Body of pancreas (tissue), 4 donors: ENCODE measurements around the gene SPTBN2. TPM values are rescaled to one million over a fixed set of nuclear protein-coding genes. Genes with fewer than 3 reads are reported as not detected.

ENCODE experiments used
- ATAC-seq: fragments of 150-250 bp; one replicate; pipeline ENCODE4 v1.9.1; 2016
- DNase-seq, 4 donors: peaks; one replicate each; pipeline ENCODE4 v3.0.0-alpha.2; 2019
- H3K27ac ChIP-seq, 4 donors: fragments of 200-600 bp; sonication (generic); 1 replicate in 3 of 4; 2 replicates in 1 of 4; pipeline versions ENCODE4 v1.5.1 to v1.6.1; 2016 to 2019; ENCODE audit warnings: mild to moderate bottlenecking in 1 of 4, mixed read lengths in 1 of 4, moderate library complexity in 1 of 4
- H3K27me3 ChIP-seq, 2 donors: fragments of 200-600 bp; sonication (generic); one replicate each; pipeline ENCODE4 v1.6.0; 2016; ENCODE audit warnings: mild to moderate bottlenecking in 1 of 2
- H3K36me3 ChIP-seq, 2 donors: fragments of 200-600 bp; sonication (generic); replicated peaks in 1 of 2; 2 replicates each; pipeline ENCODE4 v1.5.1; 2016; ENCODE audit warnings: low read depth in 2 of 2; ENCODE audit not compliant: insufficient read depth in 1 of 2
- H3K4me1 ChIP-seq: fragments of 200-600 bp; sonication (generic); one replicate; pipeline ENCODE4 v1.6.0; 2016
- H3K4me3 ChIP-seq, 2 donors: fragments of 200-600 bp; sonication (generic); 1 replicate in 1 of 2; 2 replicates in 1 of 2; pipeline ENCODE4 v1.5.1; 2016 to 2019
- H3K9me3 ChIP-seq, 3 donors: fragments of 200-600 bp; sonication (generic); 1 replicate in 2 of 3; 2 replicates in 1 of 3; pipeline ENCODE4 v1.5.1; 2016
- POLR2A ChIP-seq, 3 donors: fragments of 450-650 bp; IDR thresholded peaks; one replicate each; pipeline ENCODE4 v1.6.1; 2016; ENCODE audit warnings: antibody characterized with exemption in 3 of 3, mild to moderate bottlenecking in 2 of 3
- WGBS, 2 donors: methylation state at CpG; one replicate each; pipeline ENCODE4 v1.1.5; 2017; 5-methylcytosine and 5-hydroxymethylcytosine counted together
- intact Hi-C: fragments of 100-400 bp; cut with DNase I; formaldehyde crosslinking; loops from one replicate; pipeline ENCODE4 v1.15.1; 2023
- total RNA-seq, 2 donors: library from RNA; depleted of rRNA; stranded (reverse); fragments of >200 nt; gene quantifications; one replicate each; pipeline ENCODE4 v1.1.0, GENCODE V29; 2016
- TF ChIP-seq, protein P1 (sequence below), 7 experiments: fragments of 450-650 bp in 4 of 7; fragments of 200-600 bp in 3 of 7; sonication (generic) in 3 of 7; IDR thresholded peaks; one replicate each; pipeline ENCODE4 v1.5.1; 2016 to 2019; ENCODE audit warnings: antibody characterized with exemption in 7 of 7

The SPTBN2 gene
- total RNA-seq, 2 donors from 2014 or later: 40.0 to 52.1 TPM

DNA sequence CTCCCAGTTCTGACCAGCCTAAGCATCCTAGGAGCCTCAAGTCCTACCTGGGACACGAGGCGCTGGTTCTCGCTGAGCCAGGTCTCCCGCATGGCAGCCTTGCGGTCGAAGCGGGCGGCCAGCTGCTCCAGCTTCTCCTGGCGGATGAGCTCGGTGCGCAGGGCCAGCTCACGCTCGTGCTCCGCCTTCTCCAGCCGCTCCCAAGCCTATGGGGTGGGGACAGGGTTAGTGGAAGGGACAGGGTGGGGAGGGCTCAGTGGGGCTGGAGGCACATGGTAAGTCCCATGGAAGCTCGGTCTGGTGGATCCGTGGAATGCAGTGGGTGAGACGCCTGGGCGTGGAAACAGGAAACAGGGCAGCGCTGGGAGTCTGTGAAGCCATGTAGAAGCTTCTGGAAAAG lies 20.9 kb downstream of the SPTBN2 start:
- H3K4me3 ChIP-seq: no peak overlapping the region
- no peaks in the 10 kb centered on the region for H3K4me1 ChIP-seq
- no peaks in the 10 kb centered on the region for H3K9me3 ChIP-seq
- WGBS, 2 donors: 93 to 94% methylated on average over 20 of the region's 20 CpGs
- no peak overlapping the region for H3K27ac ChIP-seq
- intact Hi-C loops: no loop called here
- ATAC-seq (no peak), DNase-seq (no peak)
- TF ChIP-seq, protein P1, sequence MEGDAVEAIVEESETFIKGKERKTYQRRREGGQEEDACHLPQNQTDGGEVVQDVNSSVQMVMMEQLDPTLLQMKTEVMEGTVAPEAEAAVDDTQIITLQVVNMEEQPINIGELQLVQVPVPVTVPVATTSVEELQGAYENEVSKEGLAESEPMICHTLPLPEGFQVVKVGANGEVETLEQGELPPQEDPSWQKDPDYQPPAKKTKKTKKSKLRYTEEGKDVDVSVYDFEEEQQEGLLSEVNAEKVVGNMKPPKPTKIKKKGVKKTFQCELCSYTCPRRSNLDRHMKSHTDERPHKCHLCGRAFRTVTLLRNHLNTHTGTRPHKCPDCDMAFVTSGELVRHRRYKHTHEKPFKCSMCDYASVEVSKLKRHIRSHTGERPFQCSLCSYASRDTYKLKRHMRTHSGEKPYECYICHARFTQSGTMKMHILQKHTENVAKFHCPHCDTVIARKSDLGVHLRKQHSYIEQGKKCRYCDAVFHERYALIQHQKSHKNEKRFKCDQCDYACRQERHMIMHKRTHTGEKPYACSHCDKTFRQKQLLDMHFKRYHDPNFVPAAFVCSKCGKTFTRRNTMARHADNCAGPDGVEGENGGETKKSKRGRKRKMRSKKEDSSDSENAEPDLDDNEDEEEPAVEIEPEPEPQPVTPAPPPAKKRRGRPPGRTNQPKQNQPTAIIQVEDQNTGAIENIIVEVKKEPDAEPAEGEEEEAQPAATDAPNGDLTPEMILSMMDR (IDR thresholded peaks at IDR 0.05): no peak
- no peak for TF ChIP-seq POLR2A (IDR thresholded peaks at IDR 0.05)
- H3K36me3 ChIP-seq: peaks cover 0 to 9% of the 10 kb centered on the region in 2 donors
- no peaks in the 10 kb centered on the region for H3K27me3 ChIP-seq

DNA sequence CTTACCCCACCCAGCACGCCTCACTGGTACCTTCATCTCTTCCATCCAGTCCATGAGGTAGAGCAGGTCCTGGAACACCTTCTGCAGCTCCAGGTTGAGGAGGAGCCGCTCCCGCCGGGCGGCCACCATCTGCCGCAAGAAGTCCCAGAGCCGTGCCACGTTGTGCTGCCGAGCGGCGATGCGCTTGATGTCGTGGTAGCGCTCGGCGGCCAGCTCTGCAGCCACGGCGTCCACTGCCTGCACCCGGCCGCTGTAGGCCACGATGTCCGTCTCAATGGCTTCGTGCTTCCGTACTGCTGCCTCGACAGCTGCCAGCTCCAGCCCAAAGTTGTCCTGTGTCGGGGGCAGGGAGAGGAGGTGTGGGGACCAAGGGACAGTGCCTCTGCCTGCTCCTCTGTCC lies 21.5 kb downstream of the SPTBN2 start:
- Histone ChIP-seq H3K36me3 (peaks cover 0 to 9% of the 10 kb centered on the region in 2 donors), H3K9me3 (no peaks in the 10 kb centered on the region), H3K27me3 (no peaks in the 10 kb centered on the region), H3K4me3 (no peak overlapping the region), H3K27ac (no peak overlapping the region), H3K4me1 (no peaks in the 10 kb centered on the region)
- WGBS, 2 donors: 95 to 97% methylated on average over 24 to 26 of the region's 26 CpGs
- intact Hi-C loops: no loop called here
- ATAC-seq: no peak
- TF ChIP-seq, protein P1 (IDR thresholded peaks at IDR 0.05): no peak
- TF ChIP-seq POLR2A (IDR thresholded peaks at IDR 0.05): no peak
- DNase-seq: no peak

DNA sequence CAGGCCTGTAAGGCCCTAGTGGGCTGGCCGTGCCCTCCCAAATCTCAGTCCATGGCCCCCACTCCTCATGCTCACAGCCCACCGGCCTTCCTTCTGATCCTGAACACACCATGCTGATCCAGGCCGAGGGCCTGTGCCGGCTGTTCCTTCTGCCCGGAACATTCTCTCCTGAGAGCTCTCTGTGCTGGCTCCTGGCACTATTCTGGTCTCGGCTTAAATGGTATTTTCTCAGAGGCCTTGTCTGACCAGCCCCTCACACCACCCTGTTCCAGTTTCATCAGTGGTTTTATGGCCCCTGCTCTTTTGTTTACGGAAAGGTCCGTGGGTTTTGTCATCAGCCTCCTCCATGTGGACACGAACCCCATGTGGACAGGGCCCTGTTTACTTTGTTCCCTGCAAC lies 22.0 kb downstream of the SPTBN2 start:
- Histone ChIP-seq H3K9me3 (no peaks in the 10 kb centered on the region), H3K36me3 (peaks cover 0 to 9% of the 10 kb centered on the region in 2 donors), H3K4me1 (no peaks in the 10 kb centered on the region), H3K27ac (no peak overlapping the region), H3K4me3 (no peak overlapping the region), H3K27me3 (no peaks in the 10 kb centered on the region)
- DNase-seq (no peak), ATAC-seq (no peak)
- 90 to 91% methylated on average over 9 of the region's 9 CpGs for WGBS, 2 donors
- intact Hi-C loops: no loop called here
- no peak for TF ChIP-seq POLR2A (IDR thresholded peaks at IDR 0.05)
- TF ChIP-seq, protein P1 (IDR thresholded peaks at IDR 0.05): no peak

DNA sequence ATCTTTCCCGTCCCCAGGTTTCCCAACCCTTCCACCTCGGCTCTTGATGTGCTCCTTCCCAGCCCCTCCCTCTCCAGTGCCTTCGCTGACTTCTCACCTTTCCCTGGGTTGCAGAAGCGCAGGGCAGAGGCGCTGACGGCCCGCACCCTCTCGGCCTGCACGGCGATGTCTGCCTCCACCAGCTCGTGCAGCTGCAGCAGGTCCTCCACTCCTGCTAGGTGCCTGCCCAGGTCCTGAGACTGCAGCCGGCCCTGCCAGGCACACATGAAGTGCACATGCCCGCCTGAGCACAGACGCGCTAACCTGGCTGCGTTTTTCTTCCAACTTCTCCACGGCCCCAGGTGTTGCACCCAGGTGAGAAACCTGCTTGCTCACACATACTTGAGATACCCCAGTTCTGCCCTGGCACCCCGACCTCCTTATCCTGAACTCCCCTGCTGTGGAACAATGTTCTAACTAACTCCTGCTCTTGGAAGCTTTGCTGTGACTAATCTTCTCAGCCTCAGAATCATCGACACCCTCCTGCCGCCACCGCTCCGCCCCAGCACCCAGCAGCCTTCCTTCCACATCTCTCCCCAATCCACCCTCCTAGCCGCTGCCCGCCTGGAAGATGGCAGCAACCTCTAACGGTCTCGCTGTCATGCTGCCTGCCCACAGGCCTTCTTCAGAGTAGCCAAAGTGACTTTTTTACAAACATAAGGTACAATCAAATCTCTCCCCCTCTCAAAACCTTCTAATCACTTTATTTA lies 23.3 kb downstream of the SPTBN2 start:
- no peaks in the 10 kb centered on the region for H3K9me3 ChIP-seq
- H3K36me3 ChIP-seq: peaks cover 0 to 8% of the 10 kb centered on the region in 2 donors
- no peak for TF ChIP-seq POLR2A (IDR thresholded peaks at IDR 0.05)
- TF ChIP-seq, protein P1 (IDR thresholded peaks at IDR 0.05): no peak
- ATAC-seq (no peak), DNase-seq (no peak)
- H3K27ac ChIP-seq: no peak overlapping the region
- no peaks in the 10 kb centered on the region for H3K27me3 ChIP-seq
- no peaks in the 10 kb centered on the region for H3K4me1 ChIP-seq
- 93 to 96% methylated on average over 26 of the region's 26 CpGs for WGBS, 2 donors
- intact Hi-C loops: no loop called here
- H3K4me3 ChIP-seq: no peak overlapping the region
